SK-N-MC (cell line): ENCODE data around the gene ING3.

Experiments used
- EZH2 ChIP-seq: fragments of 200-600 bp; sonication (generic); IDR thresholded peaks from one replicate; pipeline ENCODE4 v1.6.1; 2017; ENCODE audit warnings: antibody characterized with exemption
- FOXP2 ChIP-seq: optimal IDR thresholded peaks from 2 replicates; pipeline ENCODE3; 2011; ENCODE audit warnings: mild to moderate bottlenecking, moderate library complexity; ENCODE audit not compliant: insufficient read depth; ENCODE audit errors: extremely low read length, control extremely low read depth
- POLR2AphosphoS5 ChIP-seq: IDR thresholded peaks from 2 replicates; pipeline ENCODE4 v1.6.1; 2012; ENCODE audit warnings: mild to moderate bottlenecking, low read depth, low read length, borderline replicate concordance

DNA sequence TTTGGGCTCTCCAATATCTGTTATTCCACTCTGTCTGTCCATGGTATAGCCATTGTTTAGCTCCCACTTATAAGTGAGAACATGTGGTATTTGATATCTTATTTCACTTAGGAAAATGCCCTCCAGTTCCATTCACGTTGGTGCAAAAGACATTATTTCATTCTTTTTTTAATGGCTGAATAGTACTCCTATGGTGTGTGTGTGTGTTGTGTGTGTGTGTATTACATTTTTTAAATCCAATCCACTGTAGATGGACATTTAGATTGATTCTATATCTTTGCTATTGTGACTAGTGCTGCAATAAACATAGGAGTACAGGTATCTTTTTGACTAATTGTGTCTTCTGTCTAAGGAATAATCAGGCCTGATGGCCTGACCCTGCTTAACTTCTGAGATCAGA, 30.5 kb downstream of the ING3 start:
- TF ChIP-seq EZH2 (no peak), POLR2AphosphoS5 (no peak), FOXP2 (no peak)
